Measurements from ENCODE around the gene FGF4.

The FGF4 gene

GRCh38 chr11:69796063-69796462 is 20.9 kb upstream of the FGF4 start:
- no peak for TF ChIP-seq CTCF (IDR thresholded peaks at IDR 0.05; ENCODE audit: control insufficient read depth, insufficient read depth, low read depth, low read length, missing control alignments)
- H3K4me3 ChIP-seq (ENCODE audit: control insufficient read depth, low read depth, low read length), result no peak overlapping the region
- DNase-seq (ENCODE audit: low read depth), result no peak

GRCh38 chr11:69791276-69792180 is 16.4 kb upstream of the FGF4 start:
- no peak for DNase-seq (ENCODE audit: low read depth)
- H3K4me3 ChIP-seq (ENCODE audit: control insufficient read depth, low read depth, low read length), result no peak overlapping the region
- no peak for TF ChIP-seq CTCF (IDR thresholded peaks at IDR 0.05; ENCODE audit: control insufficient read depth, insufficient read depth, low read depth, low read length, missing control alignments)

GRCh38 chr11:69788956-69789355 is 13.8 kb upstream of the FGF4 start:
- TF ChIP-seq CTCF (IDR thresholded peaks at IDR 0.05; ENCODE audit: control insufficient read depth, insufficient read depth, low read depth, low read length, missing control alignments), result no peak

GRCh38 chr11:69787906-69788305 is 12.8 kb upstream of the FGF4 start:
- no peak for TF ChIP-seq CTCF (IDR thresholded peaks at IDR 0.05; ENCODE audit: control insufficient read depth, insufficient read depth, low read depth, low read length, missing control alignments)
- no peak for DNase-seq (ENCODE audit: low read depth)
- H3K4me3 ChIP-seq (ENCODE audit: control insufficient read depth, low read depth, low read length), result no peak overlapping the region

More at GRCh38 chr11:69788956-69789355, 13.8 kb upstream of the FGF4 start:
- no peak overlapping the region for H3K4me3 ChIP-seq (ENCODE audit: control insufficient read depth, low read depth, low read length)
- DNase-seq (ENCODE audit: low read depth), result no peak

- no peak for DNase-seq (ENCODE audit: low read depth)
- no peak overlapping the region for H3K4me3 ChIP-seq (ENCODE audit: control insufficient read depth, low read depth, low read length)
- TF ChIP-seq CTCF (IDR thresholded peaks at IDR 0.05; ENCODE audit: control insufficient read depth, insufficient read depth, low read depth, low read length, missing control alignments), result no peak
Observed at GRCh38 chr11:69787457-69787856, 12.3 kb upstream of the FGF4 start.

GRCh38 chr11:69781241-69781640 is 6.1 kb upstream of the FGF4 start:
- TF ChIP-seq CTCF (IDR thresholded peaks at IDR 0.05; ENCODE audit: control insufficient read depth, insufficient read depth, low read depth, low read length, missing control alignments), result no peak
- no peak overlapping the region for H3K4me3 ChIP-seq (ENCODE audit: control insufficient read depth, low read depth, low read length)
- no peak for DNase-seq (ENCODE audit: low read depth)
